SK-N-SH (cell line): ENCODE measurements around the gene AKAP9. TPM values are rescaled to one million over a fixed set of nuclear protein-coding genes. Genes with fewer than 3 reads are reported as not detected.

Experiments
- CTCF ChIA-PET: fragments of 300-600, 350-600 bp; formaldehyde crosslinking; extraction: SDS; loops from one replicate; lab custom pipeline; 2021; lab: Yijun Ruan, JAX
- POLR2A ChIA-PET: fragments of 350-600 bp; sonication (Branson Sonifier 250); formaldehyde crosslinking; extraction: SDS; loops from one replicate; lab custom pipeline; 2020; ENCODE audit warnings: antibody characterized with exemption, inconsistent platforms; lab: Yijun Ruan, JAX
- DNase-seq: peaks from one replicate; pipeline ENCODE4 v3.0.0; 2012
- H2AFZ ChIP-seq: fragments of 200-600 bp; sonication (generic); 2 replicates; pipeline ENCODE4 v1.8.1; 2016; ENCODE audit warnings: antibody characterized with exemption, mild to moderate bottlenecking, low read depth
- H3F3A ChIP-seq: fragments of 200-600 bp; sonication (generic); replicated peaks from 2 replicates; pipeline ENCODE3; 2016; ENCODE audit warnings: antibody characterized with exemption, mild to moderate bottlenecking; ENCODE audit not compliant: insufficient read depth
- H3K27ac ChIP-seq, 2 experiments: fragments of 200-500 bp in 1 of 2; fragments of 200-600 bp in 1 of 2; sonication (Bioruptor generic) in 1 of 2; sonication (generic), shearing (Covaris generic) in 1 of 2; 2 replicates each; pipeline versions ENCODE4 v1.5.1 to v1.6.1; 2014 to 2016; ENCODE audit warnings: low read depth in 2 of 2, inconsistent platforms in 1 of 2, low read length in 1 of 2, mild to moderate bottlenecking in 1 of 2, mixed read lengths in 1 of 2
- H3K27me3 ChIP-seq: fragments of 200-600 bp; sonication (generic), shearing (Covaris generic); 2 replicates; pipeline ENCODE4 v1.6.1; 2016; ENCODE audit warnings: mixed run types; ENCODE audit not compliant: insufficient read depth
- H3K36me3 ChIP-seq, 2 experiments: fragments of 200-500 bp in 1 of 2; fragments of 200-600 bp in 1 of 2; sonication (Bioruptor generic) in 1 of 2; sonication (generic) in 1 of 2; replicated peaks in 1 of 2; 2 replicates each; pipeline versions ENCODE3 to v1.5.1; 2014 to 2016; ENCODE audit warnings: low read length in 1 of 2, mild to moderate bottlenecking in 1 of 2; ENCODE audit not compliant: insufficient read depth in 2 of 2, control insufficient read depth in 1 of 2
- H3K4me1 ChIP-seq, 2 experiments: fragments of 200-500 bp in 1 of 2; fragments of 200-600 bp in 1 of 2; sonication (Bioruptor generic) in 1 of 2; sonication (generic), shearing (Covaris generic) in 1 of 2; 2 replicates each; pipeline versions ENCODE4 v1.5.1 to v1.6.1; 2014 to 2016; ENCODE audit warnings: low read depth in 1 of 2, low read length in 1 of 2, mixed run types in 1 of 2; ENCODE audit not compliant: insufficient read depth in 2 of 2, control insufficient read depth in 1 of 2
- H3K4me2 ChIP-seq: fragments of 200-600 bp; sonication (generic), shearing (Covaris generic); 2 replicates; pipeline ENCODE4 v1.6.1; 2017; ENCODE audit warnings: mixed run types
- H3K4me3 ChIP-seq, 2 experiments: fragments of 200-500 bp in 1 of 2; fragments of 200-600 bp in 1 of 2; sonication (Bioruptor generic) in 1 of 2; sonication (generic), shearing (Covaris generic) in 1 of 2; 2 replicates each; pipeline versions ENCODE4 v1.5.1 to v1.8.1; 2014 to 2016; ENCODE audit warnings: low read depth in 2 of 2, inconsistent platforms in 1 of 2, low read length in 1 of 2, mild to moderate bottlenecking in 1 of 2, mixed read lengths in 1 of 2, moderate library complexity in 1 of 2
- H3K79me2 ChIP-seq: fragments of 200-600 bp; sonication (generic); 2 replicates; pipeline ENCODE4 v1.8.1; 2017; ENCODE audit warnings: mild to moderate bottlenecking; ENCODE audit not compliant: insufficient read depth
- H3K9ac ChIP-seq: fragments of 200-600 bp; sonication (generic); 2 replicates; pipeline ENCODE4 v1.6.1; 2017; ENCODE audit warnings: mixed run types
- H3K9me2 ChIP-seq: fragments of 200-600 bp; sonication (generic); 2 replicates; pipeline ENCODE4 v1.6.1; 2017; ENCODE audit warnings: mixed run types
- H3K9me3 ChIP-seq: fragments of 200-600 bp; sonication (generic); 2 replicates; pipeline ENCODE4 v1.6.1; 2017; ENCODE audit warnings: mixed run types, mild to moderate bottlenecking, moderate library complexity
- H4K20me1 ChIP-seq: fragments of 200-600 bp; sonication (generic); 2 replicates; pipeline ENCODE4 v1.6.1; 2017; ENCODE audit warnings: mild to moderate bottlenecking, mixed run types; ENCODE audit not compliant: insufficient read depth
- CHD2 ChIP-seq: fragments of 150-350 bp; IDR thresholded peaks from 2 replicates; pipeline ENCODE4 v1.6.1; 2018; ENCODE audit warnings: low read length; ENCODE audit not compliant: partially characterized antibody
- CTCF ChIP-seq: fragments of 200-600 bp; sonication (generic); IDR thresholded peaks from 2 replicates; pipeline ENCODE4 v1.6.1; 2017; ENCODE audit warnings: antibody characterized with exemption, mild to moderate bottlenecking, moderate library complexity
- ELF1 ChIP-seq: IDR thresholded peaks from 2 replicates; pipeline ENCODE4 v1.4.0; 2012
- EP300 ChIP-seq, 2 experiments: IDR thresholded peaks; 2 replicates each; pipeline versions ENCODE4 v1.4.0 to v1.6.1; 2012; ENCODE audit warnings: borderline replicate concordance in 1 of 2, low read depth in 1 of 2, low read length in 1 of 2
- EZH2phosphoT487 ChIP-seq: fragments of 200-600 bp; sonication (generic); IDR thresholded peaks from 2 replicates; pipeline ENCODE4 v1.6.1; 2017; ENCODE audit warnings: low read depth, mixed run types, mild to moderate bottlenecking, antibody characterized with exemption, moderate library complexity, borderline replicate concordance
- GABPA ChIP-seq: IDR thresholded peaks from 2 replicates; pipeline ENCODE4 v1.4.0; 2012; ENCODE audit warnings: low read depth, mild to moderate bottlenecking
- MAX ChIP-seq: IDR thresholded peaks from 2 replicates; pipeline ENCODE4 v1.4.0; 2012; ENCODE audit warnings: low read depth
- MXI1 ChIP-seq: IDR thresholded peaks from 2 replicates; pipeline ENCODE4 v1.6.1; 2012; ENCODE audit warnings: mild to moderate bottlenecking, low read depth, low read length, improper control_type of control experiment
- NRF1 ChIP-seq: IDR thresholded peaks from 2 replicates; pipeline ENCODE4 v1.6.1; 2012; ENCODE audit warnings: low read depth, mild to moderate bottlenecking, low read length
- POLR2AphosphoS5 ChIP-seq: IDR thresholded peaks from 2 replicates; pipeline ENCODE4 v1.6.1; 2012; ENCODE audit warnings: low read depth, low read length
- REST ChIP-seq: IDR thresholded peaks from 2 replicates; pipeline ENCODE4 v1.6.1; 2012; ENCODE audit warnings: mild to moderate bottlenecking, low read depth, low read length, moderate library complexity
- SIN3A ChIP-seq: IDR thresholded peaks from 2 replicates; pipeline ENCODE4 v1.6.1; 2012; ENCODE audit warnings: low read depth, mild to moderate bottlenecking, low read length, moderate library complexity, borderline replicate concordance
- TEAD4 ChIP-seq: IDR thresholded peaks from 2 replicates; pipeline ENCODE4 v1.4.0; 2012; ENCODE audit warnings: mild to moderate bottlenecking, borderline replicate concordance; ENCODE audit not compliant: insufficient read depth
- USF2 ChIP-seq: fragments of 150-350 bp; IDR thresholded peaks from 2 replicates; pipeline ENCODE4 v1.6.1; 2017; ENCODE audit warnings: antibody characterized with exemption, low read length, low read depth, borderline replicate concordance
- YY1 ChIP-seq: IDR thresholded peaks from 2 replicates; pipeline ENCODE4 v1.4.0; 2012; ENCODE audit warnings: low read depth, mild to moderate bottlenecking
- ZBTB33 ChIP-seq: IDR thresholded peaks from 2 replicates; pipeline ENCODE4 v1.4.0; 2012; ENCODE audit warnings: low read depth, borderline replicate concordance
- WGBS: methylation state at CpG from one replicate; pipeline ENCODE4 v1.1.6; 2017; ENCODE audit warnings: low lambda C conversion rate; 5-methylcytosine and 5-hydroxymethylcytosine counted together
- polyA plus RNA-seq, 3 experiments: library from polyadenylated mRNA; depleted of rRNA; stranded (reverse); fragments of >200 nt; gene quantifications; 2 replicates each; pipeline ENCODE4 v1.2.3, GENCODE V29; 2012

The AKAP9 gene
- polyA plus RNA-seq, 1 of the 3 experiments (the other 2 are of a cell fraction): 13.1 TPM

- H3K36me3 ChIP-seq: peaks cover 0 to 7% of the 10 kb centered on the region in 2 experiments
- no peak overlapping the region for H3K4me2 ChIP-seq
- peaks cover 43% of the 10 kb centered on the region for H4K20me1 ChIP-seq
- ChIA-PET CTCF (interaction anchor here (1.0 to 1.1 kb wide), 2 partner anchors 7 to 19 kb away, joined by 3 read pairs; no protein-coding TSS in a partner anchor), POLR2A (no interaction called here)
- H3K4me1 ChIP-seq: peaks cover 3 to 9% of the 10 kb centered on the region in 2 experiments; a peak in 2 of 4 replicates
- peaks cover 99% of the 10 kb centered on the region for H3K79me2 ChIP-seq
- H3K27me3 ChIP-seq: no peaks in the 10 kb centered on the region
- H3K4me3 ChIP-seq: no peak overlapping the region
- H3K9ac ChIP-seq: no peak overlapping the region
- no peak overlapping the region for H2AFZ ChIP-seq
- H3K9me3 ChIP-seq: no peaks in the 10 kb centered on the region
- no peak for TF ChIP-seq MXI1
- TF ChIP-seq SIN3A: no peak
- no peak for TF ChIP-seq MAX
- no peak for TF ChIP-seq USF2
- TF ChIP-seq CTCF: peak; percentile 22; the same call in 1 of the 2 replicates
- TF ChIP-seq POLR2AphosphoS5: no peak
- no peak for TF ChIP-seq REST
- no peak for TF ChIP-seq TEAD4
- TF ChIP-seq, all 33 proteins: peak for 1
- H3F3A ChIP-seq: peaks cover 7% of the 10 kb centered on the region
- no peak overlapping the region for H3K27ac ChIP-seq
- WGBS: 85% methylated on average over 2 of the region's 2 CpGs
- DNase-seq: no peak
- H3K9me2 ChIP-seq: no peaks in the 10 kb centered on the region
Observed at GRCh38 chr7:91945476-91945875, 4.8 kb downstream of the AKAP9 start.

GRCh38 chr7:91946549-91946948 lies 5.9 kb downstream of the AKAP9 start:
- no peaks in the 10 kb centered on the region for H3K9me3 ChIP-seq
- H2AFZ ChIP-seq: no peak overlapping the region
- H3K4me2 ChIP-seq: no peak overlapping the region
- H4K20me1 ChIP-seq: peaks cover 49% of the 10 kb centered on the region
- H3K9ac ChIP-seq: no peak overlapping the region
- peaks cover 3 to 9% of the 10 kb centered on the region in 2 experiments; a peak in 2 of 4 replicates for H3K4me1 ChIP-seq
- POLR2A ChIA-PET: no interaction called here
- no peak overlapping the region for H3K27ac ChIP-seq
- H3K36me3 ChIP-seq: peaks cover 0 to 7% of the 10 kb centered on the region in 2 experiments
- CTCF ChIA-PET: interaction anchor here (1.0 to 1.2 kb wide), 5 partner anchors 8 to 231 kb away, joined by 3 read pairs; no protein-coding TSS in a partner anchor
- no peaks in the 10 kb centered on the region for H3K27me3 ChIP-seq
- WGBS: 88% methylated on average over 3 of the region's 3 CpGs
- no peak overlapping the region for H3K4me3 ChIP-seq
- peaks cover 3% of the 10 kb centered on the region for H3F3A ChIP-seq
- H3K9me2 ChIP-seq: no peaks in the 10 kb centered on the region
- H3K79me2 ChIP-seq: peaks cover 100% of the 10 kb centered on the region
- DNase-seq: no peak
- no peak for TF ChIP-seq CHD2
- TF ChIP-seq ELF1: no peak
- no peak for TF ChIP-seq GABPA
- no peak for TF ChIP-seq SIN3A
- TF ChIP-seq EP300 (IDR thresholded peaks at IDR 0.05; ENCODE audit: borderline replicate concordance in 1 of 2, low read depth in 1 of 2, low read length in 1 of 2): no peak
- no peak for TF ChIP-seq POLR2AphosphoS5
- TF ChIP-seq ZBTB33: no peak
- no peak for TF ChIP-seq USF2
- no peak for TF ChIP-seq YY1
- TF ChIP-seq EZH2phosphoT487: no peak
- no peak for TF ChIP-seq NRF1
